HL-60 (cell line): ENCODE results near the gene SMC1B.

Source experiments
- DNase-seq, 2 experiments: peaks; one replicate each; pipeline ENCODE4 v3.0.0-alpha.2; 2010 to 2020; ENCODE audit warnings: low read depth in 1 of 2, low spot score in 1 of 2
- H3K27ac ChIP-seq: fragments of 250-450 bp; sonication (Bioruptor Pico); replicated peaks from 2 replicates; pipeline ENCODE4 v1.5.1; 2020; ENCODE audit warnings: mild to moderate bottlenecking, moderate library complexity
- H3K27me3 ChIP-seq: fragments of 250-450 bp; sonication (Bioruptor Pico); 2 replicates; pipeline ENCODE4 v1.5.1; 2021; ENCODE audit warnings: mild to moderate bottlenecking, moderate library complexity; ENCODE audit not compliant: insufficient read depth, poor library complexity, severe bottlenecking
- H3K4me3 ChIP-seq: replicated peaks from 2 replicates; pipeline ENCODE4 v1.5.1; 2011; ENCODE audit warnings: mild to moderate bottlenecking, control low read depth, low read length; ENCODE audit not compliant: insufficient read depth
- CTCF ChIP-seq: IDR thresholded peaks from one replicate; pipeline ENCODE4 v1.5.1; 2011; ENCODE audit warnings: low read length, control low read depth, inconsistent platforms; ENCODE audit not compliant: insufficient read depth
- GABPA ChIP-seq: IDR thresholded peaks from 2 replicates; pipeline ENCODE4 v1.6.1; 2012; ENCODE audit warnings: low read depth
- POLR2AphosphoS5 ChIP-seq: IDR thresholded peaks from 2 replicates; pipeline ENCODE4 v1.6.1; 2012; ENCODE audit warnings: low read depth
- REST ChIP-seq: IDR thresholded peaks from 2 replicates; pipeline ENCODE4 v1.6.1; 2012; ENCODE audit warnings: low read depth; ENCODE audit not compliant: insufficient replicate concordance
- SPI1 ChIP-seq: IDR thresholded peaks from 2 replicates; pipeline ENCODE4 v1.6.1; 2012; ENCODE audit warnings: low read depth, mild to moderate bottlenecking, borderline replicate concordance

Gene SMC1B

GRCh38 chr22:45340323-45340722 is 73.1 kb downstream of the SMC1B start:
- no peaks in the 10 kb centered on the region for H3K27me3 ChIP-seq
- TF ChIP-seq POLR2AphosphoS5 (no peak), REST (no peak), SPI1 (no peak), CTCF (no peak), GABPA (no peak)
- no peak overlapping the region for H3K27ac ChIP-seq
- no peak for DNase-seq
- H3K4me3 ChIP-seq = no peak overlapping the region

GRCh38 chr22:45338795-45339194 is 74.6 kb downstream of the SMC1B start:
- no peaks in the 10 kb centered on the region for H3K27me3 ChIP-seq
- no peak overlapping the region for H3K27ac ChIP-seq
- no peak for DNase-seq
- TF ChIP-seq SPI1 = no peak
- no peak for TF ChIP-seq GABPA
- TF ChIP-seq CTCF = no peak
- TF ChIP-seq POLR2AphosphoS5 = no peak
- no peak for TF ChIP-seq REST
- H3K4me3 ChIP-seq = no peak overlapping the region

- H3K27ac ChIP-seq = no peak overlapping the region
- no peaks in the 10 kb centered on the region for H3K27me3 ChIP-seq
- TF ChIP-seq POLR2AphosphoS5 (no peak), GABPA (no peak), REST (no peak), CTCF (no peak), SPI1 (no peak)
- no peak for DNase-seq
- no peak overlapping the region for H3K4me3 ChIP-seq
Observed at GRCh38 chr22:45337536-45337935, 75.9 kb downstream of the SMC1B start.
